Mesendoderm (in vitro differentiated cells): ENCODE measurements around the gene PI4KA.

Experiments
- DNase-seq: peaks from one replicate; pipeline ENCODE4 v3.0.0; 2013
- H2AK5ac ChIP-seq: 2 replicates; pipeline ENCODE4 v1.6.1; 2013; ENCODE audit warnings: low read length, inconsistent platforms
- H2BK120ac ChIP-seq: 2 replicates; pipeline ENCODE4 v1.6.1; 2013; ENCODE audit warnings: low read depth, mild to moderate bottlenecking, low read length, moderate library complexity, mixed read lengths
- H2BK15ac ChIP-seq: replicated peaks from 2 replicates; pipeline ENCODE4 v1.6.1; 2013; ENCODE audit warnings: low read depth, mild to moderate bottlenecking, moderate library complexity
- H2BK5ac ChIP-seq: 2 replicates; pipeline ENCODE4 v1.6.1; 2013; ENCODE audit warnings: low read length, inconsistent platforms
- H3K18ac ChIP-seq: 2 replicates; pipeline ENCODE4 v1.6.1; 2013; ENCODE audit warnings: mild to moderate bottlenecking, low read length, mixed read lengths
- H3K23ac ChIP-seq: one replicate; pipeline ENCODE4 v1.6.1; 2013; ENCODE audit warnings: low read length
- H3K27ac ChIP-seq: 2 replicates; pipeline ENCODE4 v1.5.1; 2013; ENCODE audit warnings: low read depth, mild to moderate bottlenecking, inconsistent platforms, low read length, moderate library complexity
- H3K27me3 ChIP-seq: 2 replicates; pipeline ENCODE4 v1.6.1; 2013; ENCODE audit warnings: low read length, control low read depth, mild to moderate bottlenecking, inconsistent platforms; ENCODE audit not compliant: insufficient read depth, poor library complexity
- H3K36me3 ChIP-seq: 2 replicates; pipeline ENCODE4 v1.6.1; 2013; ENCODE audit warnings: low read length, inconsistent platforms; ENCODE audit not compliant: control insufficient read depth, insufficient read depth
- H3K4ac ChIP-seq: one replicate; pipeline ENCODE4 v1.6.1; 2013; ENCODE audit warnings: low read depth, mild to moderate bottlenecking, low read length, moderate library complexity
- H3K4me1 ChIP-seq: 2 replicates; pipeline ENCODE4 v1.6.1; 2013; ENCODE audit warnings: low read depth, low read length, inconsistent platforms; ENCODE audit not compliant: control insufficient read depth
- H3K4me2 ChIP-seq: 2 replicates; pipeline ENCODE4 v1.6.1; 2013; ENCODE audit warnings: low read length
- H3K4me3 ChIP-seq: 2 replicates; pipeline ENCODE4 v1.5.1; 2013; ENCODE audit warnings: mild to moderate bottlenecking, low read length
- H3K56ac ChIP-seq: one replicate; pipeline ENCODE4 v1.6.1; 2013; ENCODE audit warnings: low read length
- H3K79me1 ChIP-seq: 2 replicates; pipeline ENCODE4 v1.6.1; 2013; ENCODE audit warnings: low read length, inconsistent platforms
- H3K79me2 ChIP-seq: 2 replicates; pipeline ENCODE4 v1.6.1; 2013; ENCODE audit warnings: mild to moderate bottlenecking, low read length; ENCODE audit not compliant: control insufficient read depth, insufficient read depth
- H3K9ac ChIP-seq: 2 replicates; pipeline ENCODE4 v1.6.1; 2013; ENCODE audit warnings: low read length, inconsistent platforms
- H4K5ac ChIP-seq: one replicate; pipeline ENCODE4 v1.6.1; 2013; ENCODE audit warnings: low read length
- H4K8ac ChIP-seq: one replicate; pipeline ENCODE4 v1.6.1; 2013; ENCODE audit warnings: low read depth, mild to moderate bottlenecking, control low read depth, low read length, moderate library complexity
- WGBS: extraction: QIAGEN DNeasy Blood & Tissue Kit; methylation state at CpG from one replicate; pipeline ENCODE4 v1.1.7; 2013; ENCODE audit warnings: low lambda C conversion rate, missing lambda C conversion rate; ENCODE audit not compliant: insufficient coverage; ENCODE audit errors: extremely low coverage; 5-methylcytosine and 5-hydroxymethylcytosine counted together

Gene PI4KA

GRCh38 chr22:20658433-20659222 is 200.0 kb downstream of the PI4KA start:
- Histone ChIP-seq H4K8ac (no peak overlapping the region), H3K23ac (no peak overlapping the region), H3K79me2 (no peaks in the 10 kb centered on the region), H3K27ac (no peak overlapping the region), H3K36me3 (no peaks in the 10 kb centered on the region), H2BK15ac (no peak overlapping the region), H3K27me3 (no peaks in the 10 kb centered on the region), H2AK5ac (no peak overlapping the region), H3K4me2 (no peak overlapping the region), H2BK5ac (no peak overlapping the region), H3K9ac (no peak overlapping the region), H3K4me3 (no peak overlapping the region), H3K4me1 (no peaks in the 10 kb centered on the region), H4K5ac (no peak overlapping the region), H3K79me1 (no peaks in the 10 kb centered on the region), H3K4ac (no peak overlapping the region), H3K18ac (no peak overlapping the region), H2BK120ac (no peak overlapping the region), H3K56ac (no peak overlapping the region)
- WGBS: 100% methylated on average over 6 of the region's 11 CpGs
- no peak for DNase-seq

GRCh38 chr22:20657963-20658362 is 200.6 kb downstream of the PI4KA start:
- Histone ChIP-seq H2BK15ac (no peak overlapping the region), H3K18ac (no peak overlapping the region), H4K5ac (no peak overlapping the region), H3K4ac (no peak overlapping the region), H2AK5ac (no peak overlapping the region), H3K56ac (no peak overlapping the region), H3K36me3 (no peaks in the 10 kb centered on the region), H4K8ac (no peak overlapping the region), H3K4me2 (no peak overlapping the region), H2BK5ac (no peak overlapping the region), H3K4me1 (no peaks in the 10 kb centered on the region), H3K9ac (no peak overlapping the region), H3K79me1 (no peaks in the 10 kb centered on the region), H3K27ac (no peak overlapping the region), H3K27me3 (no peaks in the 10 kb centered on the region), H3K4me3 (no peak overlapping the region), H3K23ac (no peak overlapping the region), H3K79me2 (no peaks in the 10 kb centered on the region), H2BK120ac (no peak overlapping the region)
- no peak for DNase-seq
- 100% methylated on average over 3 of the region's 5 CpGs for WGBS
